Measurements from ENCODE around the gene AGXT.

Gene AGXT

GRCh38 chr2:240889601-240890560, 21.3 kb downstream of the AGXT start:
- DNase-seq (no peak), ATAC-seq (replicated peaks) (no peak)
- Mint-ChIP-seq H3K4me3 (no peak overlapping the region), H3K4me1 (ENCODE audit: low read depth in 2 of 2) (peaks cover 0 to 3% of the 10 kb centered on the region in 2 donors), H3K36me3 (ENCODE audit: insufficient read depth) (no peaks in the 10 kb centered on the region), H3K27me3 (no peaks in the 10 kb centered on the region), H3K27ac (no peak overlapping the region), H3K9me3 (no peaks in the 10 kb centered on the region)

- Mint-ChIP-seq H3K4me1 (ENCODE audit: low read depth in 2 of 2) (peaks cover 0 to 3% of the 10 kb centered on the region in 2 donors), H3K27ac (no peak overlapping the region), H3K36me3 (ENCODE audit: insufficient read depth) (no peaks in the 10 kb centered on the region), H3K9me3 (no peaks in the 10 kb centered on the region), H3K4me3 (no peak overlapping the region), H3K27me3 (no peaks in the 10 kb centered on the region)
- no peak for DNase-seq
- ATAC-seq (replicated peaks), result no peak
These were observed 22.1 kb downstream of the AGXT start for GRCh38 chr2:240890691-240891090.

GRCh38 chr2:240891492-240892340, 23.1 kb downstream of the AGXT start:
- H3K4me1 Mint-ChIP-seq (ENCODE audit: low read depth in 2 of 2), result peaks cover 0 to 3% of the 10 kb centered on the region in 2 donors
- H3K36me3 Mint-ChIP-seq (ENCODE audit: insufficient read depth), result no peaks in the 10 kb centered on the region
- no peak for DNase-seq
- H3K27ac Mint-ChIP-seq, result no peak overlapping the region
- no peak for ATAC-seq (replicated peaks)
- H3K9me3 Mint-ChIP-seq, result no peaks in the 10 kb centered on the region
- H3K27me3 Mint-ChIP-seq, result no peaks in the 10 kb centered on the region
- H3K4me3 Mint-ChIP-seq, result no peak overlapping the region

DNA sequence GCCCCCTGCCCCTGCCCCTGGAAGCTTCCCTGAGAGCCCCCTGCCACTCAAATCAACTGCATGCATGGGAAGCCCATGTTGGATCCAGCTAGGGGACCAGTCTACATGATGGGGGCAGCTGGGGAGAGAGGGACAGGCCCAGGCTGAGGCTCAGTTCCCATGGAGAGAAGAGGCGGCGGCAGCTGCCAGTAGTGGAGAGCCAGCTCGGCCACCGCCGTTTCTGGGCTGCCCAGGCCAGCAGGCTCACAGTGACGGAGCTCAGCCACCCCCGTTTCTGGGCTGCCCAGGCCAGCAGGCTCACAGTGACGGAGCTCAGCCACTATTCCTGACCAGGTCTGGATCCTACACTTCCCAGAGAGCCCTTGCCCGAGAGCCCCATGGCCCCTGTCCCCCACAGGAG, 23.7 kb downstream of the AGXT start:
- Mint-ChIP-seq H3K27ac (no peak overlapping the region), H3K27me3 (peaks cover 2% of the 10 kb centered on the region in 2 donors), H3K4me3 (no peak overlapping the region), H3K4me1 (ENCODE audit: low read depth in 2 of 2) (peaks cover 0 to 3% of the 10 kb centered on the region in 2 donors), H3K36me3 (ENCODE audit: insufficient read depth) (no peaks in the 10 kb centered on the region), H3K9me3 (no peaks in the 10 kb centered on the region)
- DNase-seq, result no peak
- no peak for ATAC-seq (replicated peaks)

- no peak for ATAC-seq (replicated peaks)
- Mint-ChIP-seq H3K9me3 (no peaks in the 10 kb centered on the region), H3K27ac (no peak overlapping the region), H3K36me3 (ENCODE audit: insufficient read depth) (no peaks in the 10 kb centered on the region), H3K27me3 (peaks cover 7 to 8% of the 10 kb centered on the region in 2 donors), H3K4me1 (ENCODE audit: low read depth in 2 of 2) (peaks cover 0 to 3% of the 10 kb centered on the region in 2 donors), H3K4me3 (no peak overlapping the region)
- DNase-seq, result no peak
These were observed 24.3 kb downstream of the AGXT start for GRCh38 chr2:240892925-240893324.

DNA sequence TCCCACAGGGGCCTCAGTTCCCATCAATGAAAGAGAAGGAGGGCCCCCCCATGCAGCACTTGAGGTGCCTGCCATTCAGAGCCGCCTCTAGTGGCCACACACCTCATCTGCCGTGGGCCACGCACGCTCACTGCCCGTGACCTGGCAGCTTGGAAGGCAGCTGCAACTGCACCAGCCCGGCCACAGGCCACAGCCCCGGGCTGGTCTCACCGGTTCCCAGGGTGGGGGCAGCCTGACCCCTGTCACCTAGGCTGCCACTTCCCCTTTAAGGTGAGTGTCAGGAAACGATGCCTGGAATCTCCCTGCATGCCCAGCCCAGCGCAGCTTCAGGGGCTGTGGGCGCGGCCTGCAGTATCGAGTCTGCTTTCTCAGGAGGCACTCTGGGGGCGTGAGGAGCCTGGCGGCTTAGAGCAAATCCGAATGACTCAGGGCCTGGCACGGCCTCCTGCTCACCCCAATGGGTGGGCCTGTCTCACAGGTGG, 24.8 kb downstream of the AGXT start:
- H3K36me3 Mint-ChIP-seq (ENCODE audit: insufficient read depth), result no peaks in the 10 kb centered on the region
- peak overlapping the region in 1 of 2 donors; percentile 38 for H3K27ac Mint-ChIP-seq
- no peak overlapping the region for H3K4me3 Mint-ChIP-seq
- H3K9me3 Mint-ChIP-seq, result no peaks in the 10 kb centered on the region
- ATAC-seq (replicated peaks) (peak; percentile 39), DNase-seq (no peak)
- peaks cover 9 to 13% of the 10 kb centered on the region in 2 donors for H3K27me3 Mint-ChIP-seq
- peaks cover 0 to 3% of the 10 kb centered on the region in 2 donors for H3K4me1 Mint-ChIP-seq (ENCODE audit: low read depth in 2 of 2)

- Mint-ChIP-seq H3K27ac (peak overlapping the region in 1 of 2 donors; percentile 38), H3K27me3 (peaks cover 9 to 19% of the 10 kb centered on the region in 2 donors), H3K9me3 (no peaks in the 10 kb centered on the region), H3K4me1 (ENCODE audit: low read depth in 2 of 2) (peaks cover 0 to 3% of the 10 kb centered on the region in 2 donors), H3K36me3 (ENCODE audit: insufficient read depth) (no peaks in the 10 kb centered on the region), H3K4me3 (no peak overlapping the region)
- DNase-seq (no peak), ATAC-seq (replicated peaks) (no peak)
These were observed 25.4 kb downstream of the AGXT start for GRCh38 chr2:240894006-240894405.

GRCh38 chr2:240894836-240895558, 26.4 kb downstream of the AGXT start:
- Mint-ChIP-seq H3K27ac (no peak overlapping the region), H3K4me1 (ENCODE audit: low read depth in 2 of 2) (peaks cover 0 to 3% of the 10 kb centered on the region in 2 donors), H3K9me3 (no peaks in the 10 kb centered on the region), H3K27me3 (peaks cover 9 to 26% of the 10 kb centered on the region in 2 donors), H3K36me3 (ENCODE audit: insufficient read depth) (no peaks in the 10 kb centered on the region), H3K4me3 (no peak overlapping the region)
- DNase-seq, result no peak
- no peak for ATAC-seq (replicated peaks)

DNA sequence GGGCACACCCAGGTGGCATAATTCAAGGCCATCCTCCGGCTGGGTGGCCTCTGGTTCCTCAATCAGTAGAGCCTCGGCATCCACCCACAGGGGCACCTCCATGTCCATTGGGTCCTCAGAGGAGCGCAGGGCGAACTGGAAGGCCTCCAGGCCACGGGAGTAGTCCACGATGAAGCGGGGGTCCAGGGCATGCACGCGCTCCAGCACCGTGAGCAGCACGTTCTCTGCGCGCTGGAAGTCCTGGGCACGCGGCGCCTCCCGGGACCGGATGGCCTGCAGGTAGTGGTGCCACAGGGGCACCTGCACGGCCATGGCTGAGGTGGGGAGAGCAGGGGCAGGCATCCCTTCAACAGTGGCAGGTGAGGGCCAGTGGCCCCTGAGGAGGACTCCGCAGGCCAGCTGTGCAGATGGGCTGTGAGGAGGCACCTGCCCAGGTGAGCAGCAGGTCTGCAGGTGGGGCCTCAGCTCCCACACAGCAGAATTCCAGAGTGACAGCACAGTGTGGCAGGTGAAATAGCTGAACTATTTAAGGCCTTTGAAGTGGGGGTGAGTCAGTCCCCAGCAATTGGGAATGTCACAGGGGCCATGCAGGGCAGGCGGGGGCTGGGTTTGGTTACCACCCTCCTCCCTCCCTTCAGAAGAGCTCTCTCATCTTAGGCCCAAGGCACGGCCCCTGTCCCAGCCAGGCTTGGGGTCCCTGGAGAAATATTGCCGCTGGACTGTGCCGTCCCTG, 27.2 kb downstream of the AGXT start, which contains the start of gene MAB21L4:
TSS of gene MAB21L4 (minus strand) at position 501 of the 733 bp plus-strand sequence. CDS start at position 342, 159 bp downstream.
- DNase-seq (no peak), ATAC-seq (replicated peaks) (no peak)
- peaks cover 0 to 3% of the 10 kb centered on the region in 2 donors for H3K4me1 Mint-ChIP-seq (ENCODE audit: low read depth in 2 of 2)
- H3K27ac Mint-ChIP-seq, result no peak within 1 kb of the TSS
- peaks cover 9 to 30% of the 10 kb centered on the region in 2 donors for H3K27me3 Mint-ChIP-seq
- H3K9me3 Mint-ChIP-seq, result no peaks in the 10 kb centered on the region
- no peak within 1 kb of the TSS for H3K4me3 Mint-ChIP-seq
- no peaks in the 10 kb centered on the region for H3K36me3 Mint-ChIP-seq (ENCODE audit: insufficient read depth)

DNA sequence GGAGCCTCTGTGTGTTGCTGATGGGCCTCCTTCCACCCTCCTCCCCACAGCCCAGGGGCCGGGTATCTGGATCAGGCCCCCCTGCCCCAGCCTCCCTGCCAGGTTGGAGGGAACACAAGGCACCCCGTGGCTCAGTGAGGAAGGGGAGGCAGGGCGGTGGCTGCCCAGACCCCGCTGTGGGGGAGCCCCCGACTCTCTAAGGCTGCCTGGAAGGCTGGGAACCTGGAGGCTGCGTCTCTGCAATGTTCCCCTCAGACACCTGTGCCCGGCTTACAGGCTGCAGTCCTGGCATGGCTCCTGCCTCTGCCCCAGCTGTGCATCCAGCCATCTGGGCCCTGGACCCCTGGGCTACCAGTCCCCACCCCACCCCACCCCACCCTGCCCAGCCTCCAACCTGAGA, 27.8 kb downstream of the AGXT start:
- Mint-ChIP-seq H3K36me3 (ENCODE audit: insufficient read depth) (no peaks in the 10 kb centered on the region), H3K9me3 (no peaks in the 10 kb centered on the region), H3K4me1 (ENCODE audit: low read depth in 2 of 2) (peaks cover 0 to 3% of the 10 kb centered on the region in 2 donors), H3K4me3 (no peak overlapping the region), H3K27me3 (peaks cover 9 to 36% of the 10 kb centered on the region in 2 donors), H3K27ac (no peak overlapping the region)
- ATAC-seq (replicated peaks) (no peak), DNase-seq (no peak)

DNA sequence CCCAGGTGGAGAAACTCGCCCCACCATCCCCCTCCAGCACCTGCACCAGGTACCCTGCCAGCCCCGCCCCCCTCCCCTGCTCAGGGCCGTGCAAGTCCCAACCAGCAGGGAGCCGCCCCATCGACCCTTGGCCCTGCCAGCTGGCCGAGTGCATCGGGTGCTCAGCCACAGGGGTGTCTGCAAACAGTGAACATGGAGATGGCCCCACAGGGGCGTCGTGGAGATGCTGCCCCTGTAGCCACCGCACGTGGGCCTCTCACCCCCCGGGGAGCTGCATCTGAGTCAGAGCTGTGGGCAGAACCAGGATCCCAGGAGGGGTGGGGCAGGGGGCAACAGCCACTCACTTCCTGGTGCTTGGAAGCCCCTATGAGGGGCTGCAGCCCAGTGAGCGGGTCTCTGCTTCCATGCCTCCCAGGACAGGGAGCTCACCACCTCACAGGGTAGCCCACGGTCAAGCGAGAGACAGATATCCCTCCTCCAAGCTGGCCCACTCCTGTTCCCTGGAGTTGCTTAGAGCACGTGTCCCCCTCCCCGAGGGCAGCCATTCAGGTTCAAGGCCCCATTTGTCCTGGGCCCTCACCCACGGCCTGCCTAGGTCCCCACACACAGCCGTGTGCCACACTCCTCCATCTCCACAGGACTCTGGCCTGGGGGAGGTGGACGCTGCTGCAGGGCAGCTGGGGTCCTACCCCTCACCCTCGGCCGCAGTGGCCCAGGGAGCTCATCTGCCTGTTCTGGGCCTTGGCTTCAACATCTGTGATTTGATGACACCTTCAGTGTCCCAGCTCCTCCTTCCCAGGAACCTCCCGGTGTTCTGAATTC, 28.5 kb downstream of the AGXT start:
- DNase-seq (no peak), ATAC-seq (replicated peaks) (no peak)
- Mint-ChIP-seq H3K4me3 (no peak overlapping the region), H3K27me3 (peaks cover 9 to 39% of the 10 kb centered on the region in 2 donors), H3K27ac (no peak overlapping the region), H3K36me3 (ENCODE audit: insufficient read depth) (no peaks in the 10 kb centered on the region), H3K9me3 (no peaks in the 10 kb centered on the region), H3K4me1 (ENCODE audit: low read depth in 2 of 2) (peaks cover 0 to 3% of the 10 kb centered on the region in 2 donors)

All from effector memory CD8-positive, alpha-beta T cell (primary cell).